ENCODE results near the gene CAST.

The CAST gene

DNA sequence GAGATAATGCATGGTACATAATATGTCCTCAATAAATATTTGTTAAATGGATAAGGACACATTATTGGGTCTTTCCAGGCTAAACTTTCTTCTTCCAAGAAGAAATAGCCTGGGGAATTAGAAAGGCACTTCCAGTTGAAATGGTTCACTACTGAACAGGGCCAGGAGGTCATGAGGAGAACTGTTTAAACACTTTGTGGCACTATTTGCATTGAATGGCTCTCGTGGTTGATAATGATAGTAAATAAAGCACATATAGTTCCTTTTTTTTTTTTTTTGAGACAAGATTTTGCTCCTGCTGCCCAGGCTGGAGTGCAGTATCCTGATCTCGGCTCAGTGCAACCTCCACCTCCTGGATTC is 19.9 kb upstream of the CAST start:
- no peak for DNase-seq (ENCODE audit: low read depth in 2 of 2)
- TF ChIP-seq, protein P1, sequence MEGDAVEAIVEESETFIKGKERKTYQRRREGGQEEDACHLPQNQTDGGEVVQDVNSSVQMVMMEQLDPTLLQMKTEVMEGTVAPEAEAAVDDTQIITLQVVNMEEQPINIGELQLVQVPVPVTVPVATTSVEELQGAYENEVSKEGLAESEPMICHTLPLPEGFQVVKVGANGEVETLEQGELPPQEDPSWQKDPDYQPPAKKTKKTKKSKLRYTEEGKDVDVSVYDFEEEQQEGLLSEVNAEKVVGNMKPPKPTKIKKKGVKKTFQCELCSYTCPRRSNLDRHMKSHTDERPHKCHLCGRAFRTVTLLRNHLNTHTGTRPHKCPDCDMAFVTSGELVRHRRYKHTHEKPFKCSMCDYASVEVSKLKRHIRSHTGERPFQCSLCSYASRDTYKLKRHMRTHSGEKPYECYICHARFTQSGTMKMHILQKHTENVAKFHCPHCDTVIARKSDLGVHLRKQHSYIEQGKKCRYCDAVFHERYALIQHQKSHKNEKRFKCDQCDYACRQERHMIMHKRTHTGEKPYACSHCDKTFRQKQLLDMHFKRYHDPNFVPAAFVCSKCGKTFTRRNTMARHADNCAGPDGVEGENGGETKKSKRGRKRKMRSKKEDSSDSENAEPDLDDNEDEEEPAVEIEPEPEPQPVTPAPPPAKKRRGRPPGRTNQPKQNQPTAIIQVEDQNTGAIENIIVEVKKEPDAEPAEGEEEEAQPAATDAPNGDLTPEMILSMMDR (IDR thresholded peaks at IDR 0.05; ENCODE audit: low read depth, low read length), result no peak
- no peak overlapping the region for H3K4me3 ChIP-seq (replicated peaks in 1 of 2; ENCODE audit: low read depth in 2 of 2, low read length in 2 of 2)

DNA sequence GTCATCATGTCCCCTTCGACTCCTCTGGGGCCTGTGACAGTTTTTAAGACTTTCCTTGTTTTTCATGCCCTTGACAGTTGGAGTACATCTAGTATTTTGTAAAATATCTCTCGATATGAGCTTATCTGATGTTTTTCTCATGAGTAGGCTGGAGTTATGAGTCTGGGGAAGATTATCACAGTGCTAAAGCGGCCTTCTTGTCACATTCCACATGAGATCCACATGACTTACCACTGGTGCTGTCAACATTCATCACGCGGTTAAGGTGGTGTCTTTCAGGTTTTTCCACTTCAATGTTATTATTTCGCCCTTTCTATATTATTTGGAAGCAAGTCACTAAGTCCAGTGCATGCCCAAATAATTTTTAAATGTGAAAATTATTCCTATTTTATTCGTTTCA is 17.1 kb upstream of the CAST start:
- no peak for DNase-seq (ENCODE audit: low read depth in 2 of 2)
- H3K4me3 ChIP-seq (replicated peaks in 1 of 2; ENCODE audit: low read depth in 2 of 2, low read length in 2 of 2), result no peak overlapping the region
- TF ChIP-seq, protein P1 (IDR thresholded peaks at IDR 0.05; ENCODE audit: low read depth, low read length), result no peak

DNA sequence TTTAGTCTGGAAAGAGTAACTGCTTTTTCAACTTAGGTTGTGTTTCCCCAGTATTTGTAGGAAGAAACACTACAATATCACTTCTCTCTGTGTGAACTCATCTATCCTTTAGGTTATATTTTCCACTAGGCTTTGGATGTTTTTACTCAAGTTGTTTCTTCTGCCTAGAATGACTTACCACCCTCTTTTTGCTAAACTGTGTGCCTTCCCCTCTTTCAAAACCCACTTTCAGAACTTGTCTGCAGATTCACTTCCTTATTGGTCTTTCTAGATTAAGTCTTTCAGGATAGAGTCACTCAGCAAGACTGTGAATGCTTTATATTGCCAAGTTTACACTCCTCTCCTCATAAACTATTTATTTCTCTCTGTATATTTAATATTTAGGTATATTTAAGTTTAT is 14.2 kb upstream of the CAST start:
- no peak for DNase-seq (ENCODE audit: low read depth in 2 of 2)
- no peak overlapping the region for H3K4me3 ChIP-seq (replicated peaks in 1 of 2; ENCODE audit: low read depth in 2 of 2, low read length in 2 of 2)
- TF ChIP-seq, protein P1 (IDR thresholded peaks at IDR 0.05; ENCODE audit: low read depth, low read length), result no peak

DNA sequence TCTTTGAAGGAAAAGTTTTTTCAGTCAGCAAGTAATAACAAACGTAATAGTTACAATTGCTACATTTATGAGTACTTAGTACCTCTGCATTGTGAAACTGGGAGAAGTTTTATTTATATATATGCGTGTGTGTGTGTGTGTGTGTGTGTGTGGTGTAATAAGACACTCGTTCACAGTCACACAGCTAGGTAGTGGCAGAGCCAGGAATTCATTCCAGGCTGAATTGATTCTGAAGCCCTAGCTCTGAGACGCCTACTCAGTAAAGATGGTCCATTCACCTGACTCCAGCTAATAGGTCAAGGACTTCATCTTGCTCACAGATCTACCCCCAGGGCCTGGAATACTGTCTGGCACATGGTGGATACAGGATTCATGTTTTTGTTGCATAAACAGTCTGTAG is 13.6 kb upstream of the CAST start:
- DNase-seq (ENCODE audit: low read depth in 2 of 2), result no peak

DNA sequence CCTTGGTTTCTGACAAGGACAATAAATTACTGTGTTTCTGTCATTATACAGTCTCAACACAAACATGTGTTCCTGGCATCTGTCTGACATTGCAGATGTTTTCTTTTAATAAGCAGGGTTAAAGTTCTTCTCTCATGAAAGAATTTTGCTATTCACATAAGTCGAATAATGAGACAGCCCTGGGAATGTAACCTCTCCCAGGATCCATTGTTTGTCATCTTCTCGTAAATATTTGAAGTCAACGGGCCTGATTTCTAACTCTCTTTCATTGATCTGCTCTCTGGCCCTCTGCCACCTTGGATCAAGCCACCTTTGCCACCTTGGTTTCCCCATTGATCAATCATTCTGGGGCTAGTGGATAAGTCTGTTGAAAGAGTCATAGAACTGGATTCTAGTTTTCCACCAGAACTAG is 12.9 kb upstream of the CAST start:
- no peak for DNase-seq (ENCODE audit: low read depth in 2 of 2)
- H3K4me3 ChIP-seq (replicated peaks in 1 of 2; ENCODE audit: low read depth in 2 of 2, low read length in 2 of 2), result no peak overlapping the region
- TF ChIP-seq, protein P1 (IDR thresholded peaks at IDR 0.05; ENCODE audit: low read depth, low read length), result no peak

More for the DNA sequence above, 13.6 kb upstream of the CAST start:
- no peak overlapping the region for H3K4me3 ChIP-seq (replicated peaks in 1 of 2; ENCODE audit: low read depth in 2 of 2, low read length in 2 of 2)
- TF ChIP-seq, protein P1 (IDR thresholded peaks at IDR 0.05; ENCODE audit: low read depth, low read length), result no peak

DNA sequence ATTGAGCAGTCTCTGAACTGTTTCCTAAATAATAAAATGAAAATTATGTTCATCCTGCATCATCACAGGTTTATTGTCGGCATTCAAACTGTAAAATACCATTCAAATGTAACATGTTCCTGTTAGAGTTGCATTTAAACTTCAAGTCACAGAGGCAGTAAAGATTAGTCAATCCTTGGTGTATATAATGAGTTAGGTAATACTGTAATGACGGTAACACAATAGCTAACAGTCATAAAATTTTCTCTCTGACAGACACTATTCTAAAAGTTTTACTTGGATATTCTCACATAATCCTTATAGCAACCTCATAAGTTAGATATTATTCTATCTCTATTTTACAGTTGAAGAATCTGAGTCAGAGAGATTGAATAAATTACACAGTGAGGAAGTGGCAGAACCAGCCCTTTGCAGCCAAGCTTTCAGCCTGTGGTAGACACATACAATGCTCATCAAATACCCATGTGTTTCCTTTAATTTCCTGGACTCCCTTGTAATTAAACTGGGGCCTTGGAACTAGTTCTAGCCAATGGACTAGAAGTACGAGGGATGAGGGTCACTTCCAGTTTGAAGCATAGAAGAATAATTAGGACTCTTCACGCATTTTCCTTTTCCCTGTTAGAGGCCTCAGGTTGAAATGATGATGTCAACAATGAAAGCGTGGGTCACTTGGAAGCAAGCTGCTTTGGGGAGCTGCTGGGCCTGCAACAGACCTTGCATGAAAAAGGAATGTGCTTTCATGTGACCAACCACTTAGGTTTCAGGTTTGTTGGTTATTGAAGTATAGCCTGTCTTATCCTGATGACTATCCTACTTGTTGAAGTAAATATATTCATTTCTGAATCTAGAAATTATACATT is 12.3 kb upstream of the CAST start:
- TF ChIP-seq, protein P1 (IDR thresholded peaks at IDR 0.05; ENCODE audit: low read depth, low read length), result no peak
- DNase-seq (ENCODE audit: low read depth in 2 of 2), result no peak
- no peak overlapping the region for H3K4me3 ChIP-seq (replicated peaks in 1 of 2; ENCODE audit: low read depth in 2 of 2, low read length in 2 of 2)
